Hypothalamus (tissue), 51 donors: Measurements from ENCODE around the gene MYL6B.
A peak's percentile ranks its signal among the peaks of the same experiment; 100 is the strongest.
"Not testable (repeated sequence)": the region's sequence is repeated elsewhere in the genome, so short reads cannot be mapped to it uniquely, and the experiment has no call there.

Experiments used
- DNase-seq, 51 donors: peaks; one replicate each; lab custom pipeline; 2025; lab: John Stamatoyannopoulos, UW

The MYL6B gene

DNA sequence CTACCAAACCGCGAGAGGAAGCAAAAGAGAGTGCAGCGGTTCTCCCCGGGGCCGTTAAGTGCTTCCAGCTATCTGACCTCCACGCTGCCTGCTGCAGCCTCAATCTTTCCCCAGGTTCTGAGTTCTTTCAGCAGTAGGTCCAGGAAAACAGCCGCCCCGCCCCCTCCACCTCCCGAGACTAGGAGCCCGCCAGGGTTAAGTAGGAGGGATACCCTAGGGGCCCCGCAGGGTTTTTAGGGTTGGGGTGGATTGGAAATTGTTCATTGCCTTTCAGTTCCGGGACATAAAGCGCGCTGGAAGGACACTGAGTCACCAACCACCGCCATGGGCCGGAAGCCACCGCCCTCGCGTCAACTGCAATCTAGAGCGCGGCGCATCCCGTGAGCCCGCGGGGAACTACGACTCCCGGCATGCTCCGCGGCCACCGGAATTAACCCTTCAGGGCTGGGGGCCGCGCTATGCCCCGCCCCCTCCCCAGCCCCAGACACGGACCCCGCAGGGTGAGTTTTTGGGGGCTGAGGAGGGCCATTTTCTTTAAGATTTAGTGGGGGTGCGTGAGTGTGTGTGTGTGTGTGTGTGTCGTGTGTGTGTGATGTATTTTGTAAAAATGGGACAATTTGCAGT, at the start of gene MYL6B:
Gene MYL6B, plus strand, starts transcription at position 456 of the 624 bp plus-strand sequence. CDS start 1,332 bp downstream, outside the sequence.
- peak; percentile 31 to 95 (median 86) for DNase-seq

DNA sequence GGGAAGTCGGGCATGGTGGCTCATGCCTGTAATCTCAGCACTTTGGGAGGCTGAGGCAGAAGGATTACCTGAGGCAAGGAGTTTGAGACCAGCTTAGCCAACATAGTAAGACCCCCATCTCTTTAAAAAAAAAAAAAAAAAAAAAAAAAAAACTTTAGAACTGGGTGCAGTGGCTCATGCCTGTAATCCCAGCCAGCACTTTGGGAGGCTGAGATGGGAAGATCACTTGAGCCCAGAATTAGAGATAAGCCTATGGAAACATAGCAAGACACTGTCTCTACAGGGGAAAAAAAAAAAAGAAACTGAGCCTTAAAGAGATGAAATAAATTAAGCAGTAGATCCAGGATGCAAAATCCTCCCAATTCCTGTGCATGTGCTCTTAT, 49.7 kb upstream of the MYL6B start:
- no peak for DNase-seq

DNA sequence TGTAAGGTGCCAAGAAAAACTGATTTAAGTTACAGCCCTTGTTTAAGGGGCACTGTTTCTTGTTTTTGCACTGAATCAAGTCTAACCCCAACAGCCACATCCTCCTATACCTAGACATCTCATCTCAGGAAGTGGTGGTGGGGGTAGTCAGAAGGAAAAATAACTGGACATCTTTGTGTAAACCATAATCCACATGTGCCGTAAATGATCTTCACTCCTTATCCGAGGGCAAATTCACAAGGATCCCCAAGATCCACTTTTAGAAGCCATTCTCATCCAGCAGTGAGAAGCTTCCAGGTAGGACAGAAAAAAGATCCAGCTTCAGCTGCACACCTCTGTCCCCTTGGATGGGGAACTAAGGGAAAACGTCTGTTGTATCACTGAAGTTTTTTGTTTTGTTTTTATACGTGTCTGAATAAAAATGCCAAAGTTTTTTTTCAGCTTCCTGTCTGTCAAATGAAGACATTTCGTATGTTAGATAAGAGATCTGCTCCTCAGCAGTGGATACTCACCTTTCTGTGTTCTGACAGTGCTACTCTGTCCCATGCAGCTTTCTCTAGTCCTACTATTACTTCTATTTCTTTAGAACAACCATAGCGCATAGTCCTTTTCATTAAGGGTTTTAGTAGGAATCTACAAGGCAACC, 49.2 kb upstream of the MYL6B start:
- DNase-seq = no peak

DNA sequence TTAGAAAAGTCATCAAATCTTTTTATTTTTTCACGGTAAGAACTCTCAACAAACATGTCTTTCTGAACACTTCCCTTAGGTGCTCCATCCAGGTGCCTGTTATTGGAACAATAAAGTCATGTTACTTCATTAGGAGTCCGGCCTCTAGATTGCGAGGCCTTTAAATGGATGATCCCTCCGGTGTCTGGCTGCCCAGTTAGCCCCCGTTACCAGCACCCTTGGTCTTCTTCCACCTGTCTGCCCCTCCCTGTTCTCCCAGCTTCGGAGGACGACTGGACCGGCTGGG, 48.6 kb upstream of the MYL6B start:
- no peak for DNase-seq

DNA sequence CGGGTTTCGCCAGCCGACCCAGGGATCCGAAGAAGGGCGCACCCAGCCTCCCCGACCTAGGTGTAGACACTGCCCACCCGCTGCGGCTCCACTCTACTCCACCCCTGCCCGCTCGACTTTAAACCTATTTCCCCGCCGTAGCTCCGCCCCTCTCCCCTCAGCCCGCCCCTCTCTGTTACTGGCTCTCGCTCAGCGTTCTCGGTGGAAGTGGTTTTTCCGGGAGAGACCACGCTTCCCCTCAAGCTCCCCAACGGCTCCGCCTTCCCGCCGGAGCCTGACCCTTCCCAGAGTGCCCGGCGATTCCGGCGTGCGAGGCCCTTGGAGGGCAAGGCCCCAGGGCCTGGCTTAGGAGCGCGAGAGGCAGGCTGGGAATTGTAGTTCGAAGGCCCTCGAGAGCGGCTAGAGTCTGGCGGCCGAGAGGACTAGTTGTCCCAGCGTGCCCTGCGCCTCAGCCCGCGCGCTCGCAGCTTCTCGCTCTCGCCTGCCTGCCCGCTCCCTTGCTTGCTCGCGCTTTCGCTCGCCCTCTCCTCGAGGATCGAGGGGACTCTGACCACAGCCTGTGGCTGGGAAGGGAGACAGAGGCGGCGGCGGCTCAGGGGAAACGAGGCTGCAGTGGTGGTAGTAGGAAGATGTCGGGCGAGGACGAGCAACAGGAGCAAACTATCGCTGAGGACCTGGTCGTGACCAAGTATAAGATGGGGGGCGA, 48.1 kb upstream of the MYL6B start, which contains the start of gene PA2G4:
Gene PA2G4, plus strand, starts transcription at position 451 of the 706 bp plus-strand sequence. Its CDS starts 179 bp downstream, at position 630.
- DNase-seq = peak; percentile 74 to 98 (median 94)

DNA sequence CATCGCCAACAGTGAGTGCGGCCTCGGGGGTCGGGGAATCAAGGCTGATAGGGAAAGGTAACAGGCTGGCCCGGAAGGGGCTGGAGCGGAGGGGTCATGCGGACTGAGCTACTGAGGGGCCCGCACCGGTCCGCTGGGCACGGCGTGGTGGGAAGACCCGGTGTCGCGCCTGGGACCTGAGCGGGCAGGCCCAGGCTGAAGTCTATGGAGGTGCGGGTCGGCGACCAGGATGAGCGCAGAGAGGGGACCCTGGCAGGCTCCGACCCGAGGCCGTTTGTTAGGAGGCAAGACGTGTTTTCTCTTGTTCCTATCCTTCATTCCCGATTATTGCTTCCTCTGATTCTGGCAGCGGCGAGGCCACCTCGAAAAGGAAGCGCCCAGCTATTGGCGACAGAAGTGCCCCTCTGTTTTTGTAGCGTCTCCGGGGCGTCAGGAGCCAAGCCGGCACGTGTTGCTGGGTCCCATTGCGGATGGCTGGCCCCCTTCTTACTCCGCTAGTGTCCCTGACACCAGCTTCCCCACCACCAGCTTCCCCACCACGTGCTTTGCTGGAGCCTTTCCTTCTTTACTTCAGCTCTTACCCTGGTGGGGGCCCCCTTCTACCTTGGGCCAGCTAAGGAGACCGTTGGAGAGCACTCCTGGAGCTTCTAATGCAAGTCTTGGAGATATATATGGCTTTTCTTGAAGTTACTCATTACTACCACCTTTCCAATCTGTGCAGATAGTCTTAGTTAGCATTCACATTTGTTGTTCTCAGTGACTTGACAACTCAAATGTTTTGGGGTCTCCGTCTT, 47.4 kb upstream of the MYL6B start:
- DNase-seq = peak in 9 of 51 donors; percentile 30 to 59 (median 47)

DNA sequence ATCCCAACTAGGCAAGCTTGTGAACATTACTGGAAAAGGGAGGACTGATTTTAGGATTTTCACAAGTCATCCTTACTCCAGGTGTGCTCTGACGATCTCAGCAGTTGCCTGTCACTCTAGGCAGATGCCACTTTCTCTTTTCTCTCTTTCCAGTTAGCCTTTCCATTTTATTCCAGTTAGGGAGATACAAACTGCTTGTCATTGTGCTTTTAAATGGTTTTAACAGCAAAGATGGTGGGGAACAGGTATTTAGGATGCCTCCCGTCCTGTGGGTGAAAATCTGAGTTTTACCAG, 46.8 kb upstream of the MYL6B start:
- DNase-seq = no peak

DNA sequence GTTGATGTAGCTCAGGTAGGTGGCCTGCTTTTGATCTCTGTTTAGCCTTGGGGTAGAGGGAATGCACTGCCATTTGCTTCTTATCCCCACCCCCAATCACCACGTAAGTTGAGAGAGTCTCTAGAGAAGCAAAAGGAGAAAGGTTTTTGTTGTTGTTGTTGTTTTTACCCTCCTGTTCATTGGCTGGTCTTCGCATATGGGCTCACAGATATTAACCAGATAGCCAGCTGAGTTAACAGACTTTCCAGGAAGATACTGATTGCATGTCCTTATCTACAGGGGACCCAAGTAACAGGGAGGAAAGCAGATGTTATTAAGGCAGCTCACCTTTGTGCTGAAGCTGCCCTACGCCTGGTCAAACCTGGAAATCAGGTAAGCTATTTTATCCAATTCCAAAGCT, 45.1 kb upstream of the MYL6B start:
- DNase-seq = no peak

DNA sequence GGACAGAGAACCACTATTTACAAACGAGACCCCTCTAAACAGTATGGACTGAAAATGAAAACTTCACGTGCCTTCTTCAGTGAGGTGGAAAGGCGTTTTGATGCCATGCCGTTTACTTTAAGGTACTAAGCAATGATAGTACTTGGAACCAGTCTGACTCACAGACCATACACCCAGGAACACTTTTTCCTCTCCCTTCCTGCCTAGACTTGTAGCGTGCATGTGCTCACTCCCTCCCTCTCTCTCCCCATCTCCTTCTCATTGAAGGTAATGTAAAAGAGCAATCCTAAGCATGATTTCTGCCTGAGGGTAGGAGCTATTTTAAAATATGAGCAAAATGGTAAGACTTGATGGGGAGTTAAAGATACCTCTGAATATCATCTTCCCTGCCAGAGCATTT, 41.8 kb upstream of the MYL6B start:
- no peak for DNase-seq

DNA sequence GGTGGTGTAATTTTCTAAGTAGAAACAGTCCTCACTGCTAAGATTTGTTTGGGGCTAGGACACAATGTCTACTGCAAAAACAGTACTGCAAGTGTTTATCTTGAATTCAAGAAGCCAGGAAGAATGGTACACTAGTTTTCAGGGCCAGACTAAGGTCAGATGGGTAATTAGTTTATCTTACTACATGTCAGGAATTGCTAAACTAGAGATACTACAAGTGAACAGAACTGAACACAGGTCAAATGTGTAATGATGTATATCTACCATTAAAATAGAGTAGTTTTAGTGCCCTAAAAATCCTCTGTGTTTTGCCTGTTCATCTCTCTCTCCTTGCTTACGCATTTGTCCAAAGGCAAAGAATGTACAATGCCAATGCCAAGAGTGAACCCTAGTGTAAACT, 38.3 kb upstream of the MYL6B start:
- DNase-seq = no peak

DNA sequence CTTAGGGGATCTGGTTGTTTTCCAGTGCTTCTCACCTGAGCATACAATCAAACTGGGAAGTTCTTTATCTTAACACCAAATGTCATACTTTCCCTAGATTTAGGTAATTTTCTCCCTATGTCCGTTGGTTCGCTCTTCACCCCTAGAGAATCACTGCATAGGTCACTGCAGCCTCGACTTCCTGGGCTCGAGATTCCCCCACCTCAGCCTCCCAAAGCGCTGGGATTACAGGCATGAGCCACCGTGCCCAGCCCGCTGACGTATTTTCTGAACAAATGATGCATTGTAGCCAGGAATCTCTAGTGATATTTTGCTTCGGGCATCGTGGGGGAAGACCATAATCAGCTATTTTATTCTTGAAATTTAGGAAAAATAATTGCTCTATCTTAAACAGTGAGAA, 37.1 kb upstream of the MYL6B start:
- peak in 8 of 51 donors; percentile 4 to 20 (median 12) for DNase-seq

DNA sequence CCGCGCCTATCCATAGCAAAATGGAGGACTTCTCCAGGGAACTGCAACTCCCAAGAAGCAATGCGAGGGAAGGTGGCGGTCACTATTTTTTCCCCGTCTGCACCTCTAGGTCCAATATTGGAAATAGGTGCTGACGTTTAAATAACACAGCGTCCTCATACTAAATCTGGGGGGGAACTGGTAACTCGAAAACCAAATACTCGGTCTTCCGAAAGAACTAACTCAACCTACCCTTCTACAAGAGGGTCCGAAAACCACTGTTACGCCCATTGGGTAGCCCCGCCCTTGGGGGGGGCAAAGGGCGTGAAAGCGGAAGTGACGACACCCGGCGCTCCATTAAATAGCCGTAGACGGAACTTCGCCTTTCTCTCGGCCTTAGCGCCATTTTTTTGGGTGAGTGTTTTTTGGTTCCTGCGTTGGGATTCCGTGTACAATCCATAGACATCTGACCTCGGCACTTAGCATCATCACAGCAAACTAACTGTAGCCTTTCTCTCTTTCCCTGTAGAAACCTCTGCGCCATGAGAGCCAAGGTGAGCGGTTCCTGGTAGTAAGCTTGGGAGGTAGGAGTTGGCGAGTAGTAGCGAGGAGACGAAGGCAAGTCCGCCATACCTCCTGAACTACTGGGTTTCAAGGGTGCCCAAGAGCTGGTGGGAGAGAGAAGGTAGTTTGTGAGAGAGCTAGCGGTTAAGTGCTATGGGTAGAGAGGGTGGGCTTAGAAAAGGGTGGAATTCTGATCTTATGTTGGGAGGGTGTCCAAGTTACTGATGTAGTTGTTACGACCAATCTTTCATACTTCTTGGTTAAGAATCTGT, 35.9 kb upstream of the MYL6B start, which contains the start of gene RPL41:
Gene RPL41, plus strand, starts transcription at position 367 of the 815 bp plus-strand sequence.
- peak; percentile 30 to 97 (median 87) for DNase-seq

DNA sequence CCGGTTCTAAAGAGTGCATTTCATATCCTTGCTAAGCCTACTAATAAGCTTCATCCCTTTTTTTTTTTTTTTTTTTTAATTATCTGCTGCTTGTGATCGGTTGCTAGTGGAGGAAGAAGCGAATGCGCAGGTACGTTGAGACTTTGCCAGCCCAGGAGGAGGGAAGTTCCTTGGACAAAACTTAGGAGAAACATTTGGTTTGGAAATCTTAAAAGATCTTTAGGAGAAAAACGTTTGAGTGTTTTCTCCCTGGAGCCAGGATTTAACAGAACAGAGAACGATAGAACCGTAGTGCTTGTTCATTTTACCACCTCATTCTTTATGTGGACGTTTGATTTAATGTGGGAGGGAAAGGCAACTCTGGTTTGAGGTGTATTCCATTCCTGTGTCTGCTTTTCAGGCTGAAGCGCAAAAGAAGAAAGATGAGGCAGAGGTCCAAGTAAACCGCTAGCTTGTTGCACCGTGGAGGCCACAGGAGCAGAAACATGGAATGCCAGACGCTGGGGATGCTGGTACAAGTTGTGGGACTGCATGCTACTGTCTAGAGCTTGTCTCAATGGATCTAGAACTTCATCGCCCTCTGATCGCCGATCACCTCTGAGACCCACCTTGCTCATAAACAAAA, 35.2 kb upstream of the MYL6B start:
- DNase-seq = not testable (repeated sequence)

DNA sequence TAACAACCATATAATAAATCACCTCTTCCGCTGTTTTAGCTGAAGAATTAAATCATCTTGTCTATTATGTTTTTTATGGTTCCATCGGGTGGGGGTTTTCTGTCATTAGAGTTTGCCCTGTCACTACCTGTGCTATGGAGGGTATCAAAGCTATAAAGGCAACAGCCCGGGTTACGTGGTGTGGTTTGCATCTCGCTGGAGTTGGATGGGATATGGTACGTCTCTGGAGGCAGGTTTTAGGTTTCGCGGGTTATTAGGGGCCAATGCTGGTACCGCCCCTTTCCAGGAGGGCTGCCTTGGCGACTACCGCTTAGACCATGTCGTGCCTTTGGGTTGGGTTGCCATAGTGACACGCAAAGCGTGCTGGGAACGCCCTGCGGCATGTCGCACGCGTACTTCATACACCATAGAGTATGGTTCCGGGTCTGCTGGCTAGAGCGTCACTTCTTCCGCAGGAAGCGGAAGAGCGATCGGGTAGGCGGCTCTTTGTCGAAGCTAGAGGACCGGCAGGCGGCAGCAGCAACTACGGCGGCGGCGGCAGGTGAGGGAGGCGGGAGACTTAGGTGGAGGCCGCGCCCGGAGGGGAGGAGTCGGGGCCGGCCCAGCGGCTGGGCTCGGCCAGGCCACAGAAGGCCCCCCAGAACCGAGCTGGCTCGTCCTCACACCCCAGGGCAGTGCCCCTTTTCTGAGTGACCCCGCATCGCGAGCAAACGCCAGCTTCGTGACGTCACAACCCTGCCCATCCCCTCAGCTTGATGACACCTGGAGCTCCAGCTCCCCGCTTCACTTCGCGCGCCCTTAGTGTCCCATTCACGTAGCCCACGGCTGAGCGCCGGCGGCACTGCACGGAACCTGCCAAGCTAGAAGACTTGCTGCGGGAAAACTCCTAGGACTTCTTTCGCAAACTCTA, 34.4 kb upstream of the MYL6B start, which contains the start of gene ZC3H10:
Gene ZC3H10, plus strand, starts transcription at position 489 of the 910 bp plus-strand sequence. CDS start 2,297 bp downstream, outside the sequence.
- peak; percentile 58 to 98 (median 93) for DNase-seq

DNA sequence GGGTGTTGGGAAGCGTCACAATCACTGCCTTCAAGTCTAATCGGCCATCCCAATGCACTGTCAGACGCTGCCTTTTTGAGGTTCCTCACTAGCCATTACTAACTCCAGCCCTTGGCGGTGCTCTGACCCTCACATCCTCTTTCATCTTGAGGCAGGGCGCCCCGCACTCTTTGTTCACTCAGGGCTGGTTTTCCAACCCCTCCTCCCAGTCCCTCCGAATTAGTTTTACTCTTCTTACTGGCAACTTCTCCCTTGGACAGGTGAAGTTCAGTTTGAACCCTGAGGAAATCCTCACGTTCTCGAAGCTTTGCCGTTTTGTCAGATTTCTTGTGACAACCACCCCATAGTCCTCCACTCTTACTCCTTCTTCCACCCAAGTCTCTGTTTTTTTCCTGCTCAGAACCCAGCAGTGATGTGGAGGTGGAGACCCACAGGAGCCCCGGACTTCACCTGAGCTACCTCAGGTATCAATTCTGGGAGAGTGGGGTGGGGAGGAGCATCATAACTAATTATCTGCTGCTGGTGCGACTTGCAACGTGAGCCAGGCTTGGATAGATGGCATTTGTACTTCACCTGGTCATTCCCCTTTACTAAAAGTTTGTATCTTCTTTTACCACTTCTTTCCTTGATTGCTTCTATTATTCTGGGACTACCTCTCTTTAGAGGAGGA, 33.6 kb upstream of the MYL6B start:
- peak in 1 of 51 donors; percentile 32 for DNase-seq

DNA sequence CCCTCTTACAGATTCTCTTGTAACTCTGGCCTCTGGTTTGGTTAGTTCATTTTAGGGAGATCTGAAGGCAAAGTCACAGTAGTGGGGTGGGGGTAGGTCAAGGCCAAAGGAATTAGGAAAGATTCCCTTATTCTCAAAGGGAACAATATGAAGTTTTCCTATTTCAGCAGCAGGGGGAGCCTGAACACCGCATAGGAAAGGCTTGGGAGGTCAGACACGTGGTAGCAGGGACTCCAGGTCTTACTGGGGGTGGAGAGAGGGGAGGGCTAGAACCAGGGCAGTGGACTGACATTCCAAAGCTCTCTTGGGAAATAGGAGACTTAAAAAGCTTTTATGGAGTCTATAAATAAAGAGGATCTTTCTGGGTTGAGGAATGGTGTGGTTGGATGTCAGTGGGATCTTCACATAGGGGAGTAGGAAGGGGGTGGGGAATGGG, 33.0 kb upstream of the MYL6B start:
- peak in 33 of 51 donors; percentile 1 to 65 (median 27) for DNase-seq

DNA sequence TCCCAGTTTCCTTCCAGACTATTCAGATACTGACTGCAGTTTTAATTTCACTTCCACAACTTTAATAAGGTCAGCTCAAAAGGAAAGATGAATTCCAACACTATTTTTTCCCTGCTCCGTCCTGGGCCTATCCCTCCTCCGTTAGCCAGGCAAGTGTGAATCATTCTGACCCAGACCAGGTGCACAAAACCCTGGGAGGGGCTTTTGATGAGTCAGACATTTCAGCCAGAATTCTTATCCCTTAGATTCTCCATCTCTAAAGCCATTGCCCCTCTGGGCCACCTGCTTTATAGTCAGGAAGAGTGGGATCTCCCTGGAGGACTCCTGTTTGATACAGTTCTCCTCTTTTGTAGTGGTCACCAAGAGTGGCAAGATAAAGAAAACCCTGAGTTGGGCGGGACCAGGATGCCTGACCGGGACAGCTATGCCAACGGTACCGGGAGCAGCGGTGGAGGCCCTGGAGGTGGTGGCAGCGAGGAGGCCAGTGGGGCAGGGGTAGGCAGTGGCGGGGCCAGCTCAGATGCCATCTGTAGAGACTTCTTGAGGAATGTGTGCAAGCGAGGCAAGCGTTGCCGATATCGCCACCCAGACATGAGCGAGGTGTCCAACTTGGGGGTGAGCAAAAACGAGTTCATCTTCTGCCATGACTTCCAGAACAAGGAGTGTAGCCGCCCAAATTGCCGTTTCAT, 32.1 kb upstream of the MYL6B start:
- DNase-seq = no peak
